Sigmoid colon (tissue), 3 donors: Measurements from ENCODE around the gene RASA4.
"Not testable (repeated sequence)": the region's sequence is repeated elsewhere in the genome, so short reads cannot be mapped to it uniquely, and the experiment has no call there.

ENCODE experiments used
- POLR2A ChIP-seq, 2 donors: fragments of 450-650 bp; IDR thresholded peaks; one replicate each; pipeline ENCODE4 v1.6.1; 2016; ENCODE audit warnings: antibody characterized with exemption in 2 of 2, mild to moderate bottlenecking in 2 of 2, moderate library complexity in 2 of 2
- TF ChIP-seq, protein P1 (sequence below), 4 experiments: fragments of 450-650 bp in 3 of 4; fragments of 200-600 bp in 1 of 4; IDR thresholded peaks; one replicate each; pipeline ENCODE4 v1.5.1; 2016 to 2019; ENCODE audit warnings: antibody characterized with exemption in 4 of 4, mild to moderate bottlenecking in 3 of 4, moderate library complexity in 2 of 4

- TF ChIP-seq, protein P1, sequence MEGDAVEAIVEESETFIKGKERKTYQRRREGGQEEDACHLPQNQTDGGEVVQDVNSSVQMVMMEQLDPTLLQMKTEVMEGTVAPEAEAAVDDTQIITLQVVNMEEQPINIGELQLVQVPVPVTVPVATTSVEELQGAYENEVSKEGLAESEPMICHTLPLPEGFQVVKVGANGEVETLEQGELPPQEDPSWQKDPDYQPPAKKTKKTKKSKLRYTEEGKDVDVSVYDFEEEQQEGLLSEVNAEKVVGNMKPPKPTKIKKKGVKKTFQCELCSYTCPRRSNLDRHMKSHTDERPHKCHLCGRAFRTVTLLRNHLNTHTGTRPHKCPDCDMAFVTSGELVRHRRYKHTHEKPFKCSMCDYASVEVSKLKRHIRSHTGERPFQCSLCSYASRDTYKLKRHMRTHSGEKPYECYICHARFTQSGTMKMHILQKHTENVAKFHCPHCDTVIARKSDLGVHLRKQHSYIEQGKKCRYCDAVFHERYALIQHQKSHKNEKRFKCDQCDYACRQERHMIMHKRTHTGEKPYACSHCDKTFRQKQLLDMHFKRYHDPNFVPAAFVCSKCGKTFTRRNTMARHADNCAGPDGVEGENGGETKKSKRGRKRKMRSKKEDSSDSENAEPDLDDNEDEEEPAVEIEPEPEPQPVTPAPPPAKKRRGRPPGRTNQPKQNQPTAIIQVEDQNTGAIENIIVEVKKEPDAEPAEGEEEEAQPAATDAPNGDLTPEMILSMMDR (IDR thresholded peaks at IDR 0.05), result not testable (repeated sequence)
- TF ChIP-seq POLR2A (IDR thresholded peaks at IDR 0.05), result not testable (repeated sequence)
These were observed 12.0 kb downstream of the RASA4 start for GRCh38 chr7:102604431-102605145.
